Ectodermal cell (in vitro differentiated cells): ENCODE measurements around the gene NEDD9.

Source experiments
- H3K27ac ChIP-seq: 2 replicates; pipeline ENCODE4 v1.7.0; 2013; ENCODE audit warnings: mild to moderate bottlenecking, low read depth, low read length; ENCODE audit not compliant: insufficient read depth, poor library complexity, severe bottlenecking
- H3K27me3 ChIP-seq: 2 replicates; pipeline ENCODE4 v1.7.0; 2013; ENCODE audit warnings: mild to moderate bottlenecking, low read length; ENCODE audit not compliant: insufficient read depth, control insufficient read depth, poor library complexity, severe bottlenecking
- H3K36me3 ChIP-seq: one replicate; pipeline ENCODE4 v1.7.0; 2013; ENCODE audit warnings: low read length; ENCODE audit not compliant: control insufficient read depth, insufficient read depth
- H3K4me1 ChIP-seq: one replicate; pipeline ENCODE4 v1.7.0; 2013; ENCODE audit warnings: low read length; ENCODE audit not compliant: control insufficient read depth, insufficient read depth
- H3K4me3 ChIP-seq: 2 replicates; pipeline ENCODE4 v1.7.0; 2013; ENCODE audit warnings: low read depth, low read length, control low read depth; ENCODE audit not compliant: insufficient read depth
- H3K9me3 ChIP-seq: 2 replicates; pipeline ENCODE4 v1.7.0; 2013; ENCODE audit warnings: mild to moderate bottlenecking, low read length, moderate library complexity; ENCODE audit not compliant: control insufficient read depth
- WGBS, 2 experiments: methylation state at CpG; one replicate each; pipeline ENCODE4 v1.1.7; 2013; ENCODE audit warnings: missing lambda C conversion rate in 2 of 2; 5-methylcytosine and 5-hydroxymethylcytosine counted together

The NEDD9 gene

DNA sequence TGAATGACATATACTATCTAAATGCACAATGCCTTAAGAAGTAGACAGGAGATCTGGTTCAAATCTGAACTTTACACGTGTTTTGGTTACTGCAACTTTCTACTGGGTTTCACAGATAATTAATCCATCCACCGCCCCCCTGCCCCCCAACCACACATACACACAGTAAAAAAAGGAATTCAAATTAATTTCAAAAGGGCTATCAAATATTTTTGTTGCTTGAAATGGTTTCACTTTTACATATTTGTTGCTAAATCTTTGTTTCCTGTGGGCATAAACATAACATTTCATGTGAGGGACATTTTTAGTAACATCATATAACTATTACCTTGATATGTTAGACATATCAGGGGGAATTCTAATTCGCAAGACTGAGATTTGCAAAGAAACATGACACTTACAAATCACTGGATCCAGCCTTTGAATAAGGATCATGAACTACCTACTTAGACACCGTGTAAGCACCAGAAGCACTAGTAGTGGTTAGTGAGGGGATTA, 7.5 kb downstream of the NEDD9 start:
- Histone ChIP-seq H3K27me3 (no peaks in the 10 kb centered on the region), H3K27ac (no peak overlapping the region), H3K4me3 (no peak overlapping the region), H3K9me3 (no peaks in the 10 kb centered on the region), H3K36me3 (no peaks in the 10 kb centered on the region), H3K4me1 (peaks cover 18% of the 10 kb centered on the region)
- 93 to 94% methylated on average over 3 to 4 of the region's 4 CpGs for WGBS, 2 experiments

GRCh38 chr6:11224252-11224965, 8.1 kb downstream of the NEDD9 start:
- Histone ChIP-seq H3K9me3 (no peaks in the 10 kb centered on the region), H3K27ac (no peak overlapping the region), H3K4me1 (peaks cover 15% of the 10 kb centered on the region), H3K27me3 (no peaks in the 10 kb centered on the region), H3K4me3 (no peak overlapping the region), H3K36me3 (no peaks in the 10 kb centered on the region)
- WGBS, 2 experiments = 92 to 95% methylated on average over 9 of the region's 9 CpGs

DNA sequence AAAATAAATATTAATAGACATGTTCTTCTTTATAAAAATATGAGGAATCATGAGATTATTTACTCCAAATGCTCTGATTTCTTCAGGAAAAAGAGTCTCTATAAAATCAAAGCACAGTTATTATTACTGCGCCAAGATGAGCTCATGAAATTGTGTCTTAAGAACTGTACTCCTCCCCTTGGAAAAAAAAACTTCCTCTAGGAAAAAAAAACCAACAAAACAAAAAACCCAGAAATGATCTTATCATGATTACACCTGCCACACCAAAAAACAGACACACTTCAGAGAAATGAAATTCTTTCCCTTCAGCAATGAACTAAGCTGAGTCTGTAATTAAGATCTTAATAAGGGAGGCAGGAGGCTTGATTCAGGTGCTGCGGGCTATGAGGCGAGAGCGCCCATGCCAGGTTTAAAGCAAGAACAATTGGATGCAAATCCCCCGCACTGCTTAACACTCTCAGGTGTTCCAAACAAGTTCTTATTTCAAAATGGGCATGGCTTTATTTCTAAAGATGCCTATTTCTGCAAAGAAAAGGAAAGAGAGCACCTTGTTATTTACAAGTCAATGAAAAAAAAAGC, 9.1 kb downstream of the NEDD9 start:
- Histone ChIP-seq H3K27me3 (no peaks in the 10 kb centered on the region), H3K4me1 (peaks cover 9% of the 10 kb centered on the region), H3K36me3 (no peaks in the 10 kb centered on the region), H3K4me3 (no peak overlapping the region), H3K27ac (no peak overlapping the region), H3K9me3 (no peaks in the 10 kb centered on the region)
- WGBS, 2 experiments = 91 to 93% methylated on average over 5 of the region's 5 CpGs

- no peaks in the 10 kb centered on the region for H3K36me3 ChIP-seq
- H3K27ac ChIP-seq = no peak overlapping the region
Observed at GRCh38 chr6:11222385-11223277, 9.8 kb downstream of the NEDD9 start.

DNA sequence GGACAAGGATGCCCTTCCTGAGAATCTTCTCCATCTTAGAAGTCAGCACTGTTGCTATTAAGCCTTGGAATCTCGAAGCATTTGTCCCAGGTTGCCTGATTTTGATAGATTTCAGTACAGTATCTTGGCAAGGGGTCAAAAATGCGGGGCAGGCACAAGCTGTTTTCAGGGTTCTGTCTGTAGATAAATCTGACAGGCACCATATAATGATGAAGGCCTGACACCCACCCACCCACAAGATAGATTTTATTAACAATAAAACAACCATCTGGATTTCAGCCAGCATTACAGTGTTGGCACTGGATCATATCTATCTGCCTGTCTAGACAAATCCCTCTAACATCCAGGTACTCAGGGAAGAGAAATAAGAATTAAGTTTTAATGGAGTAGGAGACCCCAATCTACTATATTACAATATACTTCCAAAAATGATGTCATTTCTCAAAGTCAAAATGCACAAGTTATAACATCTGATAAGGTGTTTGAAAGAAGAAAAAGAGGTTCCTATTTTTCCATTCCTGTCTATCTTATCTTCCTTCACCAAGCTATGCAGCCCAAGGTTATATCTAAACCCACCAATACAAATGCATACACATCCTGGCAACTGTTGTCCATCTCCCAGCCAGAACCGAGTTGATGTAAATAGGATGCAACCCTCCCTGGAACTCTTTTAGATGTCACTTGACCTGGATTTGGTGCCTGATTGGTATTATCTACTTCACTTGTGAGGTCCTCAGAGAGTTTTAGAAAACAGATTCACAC, 10.7 kb downstream of the NEDD9 start:
- Histone ChIP-seq H3K36me3 (no peaks in the 10 kb centered on the region), H3K27me3 (no peaks in the 10 kb centered on the region), H3K4me1 (peaks cover 9% of the 10 kb centered on the region), H3K27ac (no peak overlapping the region), H3K4me3 (no peak overlapping the region), H3K9me3 (no peaks in the 10 kb centered on the region)
- WGBS, 2 experiments = 93 to 97% methylated on average over 3 of the region's 3 CpGs

More at GRCh38 chr6:11222385-11223277, 9.8 kb downstream of the NEDD9 start:
- no peaks in the 10 kb centered on the region for H3K9me3 ChIP-seq
- 98% methylated on average over 5 of the region's 5 CpGs for WGBS, 2 experiments
- H3K27me3 ChIP-seq = no peaks in the 10 kb centered on the region
- peaks cover 9% of the 10 kb centered on the region for H3K4me1 ChIP-seq
- H3K4me3 ChIP-seq = no peak overlapping the region

DNA sequence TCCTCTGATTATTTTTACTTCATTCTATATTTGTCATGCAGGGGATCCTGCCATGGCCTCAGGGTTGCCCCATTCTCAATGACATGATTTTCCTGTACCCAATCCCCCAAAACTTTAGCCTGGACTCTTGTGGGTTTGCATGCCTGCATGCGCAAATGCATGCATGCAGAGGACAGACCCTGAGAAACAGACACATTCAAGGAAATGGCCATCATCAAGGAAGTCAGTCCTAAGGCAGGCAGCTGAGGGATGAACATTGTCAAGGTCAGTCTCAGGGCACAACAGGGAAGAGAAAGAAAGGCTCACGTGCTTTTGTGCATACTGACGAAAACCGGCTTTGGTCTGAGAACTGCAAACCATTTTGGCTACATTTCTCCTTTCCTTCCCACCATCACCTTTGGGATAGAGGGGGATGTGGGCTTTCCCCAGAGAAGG, 13.1 kb downstream of the NEDD9 start:
- no peak overlapping the region for H3K4me3 ChIP-seq

GRCh38 chr6:11218538-11219399, 13.7 kb downstream of the NEDD9 start:
- no peaks in the 10 kb centered on the region for H3K36me3 ChIP-seq
- peaks cover 9% of the 10 kb centered on the region for H3K4me1 ChIP-seq
- WGBS, 2 experiments = 93 to 94% methylated on average over 12 of the region's 12 CpGs
- H3K27ac ChIP-seq = no peak overlapping the region
- H3K27me3 ChIP-seq = no peaks in the 10 kb centered on the region
- H3K4me3 ChIP-seq = no peak overlapping the region
- no peaks in the 10 kb centered on the region for H3K9me3 ChIP-seq

More for the DNA sequence above, 13.1 kb downstream of the NEDD9 start:
- H3K27me3 ChIP-seq = no peaks in the 10 kb centered on the region
- 89 to 92% methylated on average over 4 of the region's 4 CpGs for WGBS, 2 experiments
- peaks cover 9% of the 10 kb centered on the region for H3K4me1 ChIP-seq
- H3K9me3 ChIP-seq = no peaks in the 10 kb centered on the region
- no peak overlapping the region for H3K27ac ChIP-seq
- H3K36me3 ChIP-seq = no peaks in the 10 kb centered on the region

GRCh38 chr6:11218102-11218442, 14.4 kb downstream of the NEDD9 start:
- Histone ChIP-seq H3K9me3 (no peaks in the 10 kb centered on the region), H3K36me3 (no peaks in the 10 kb centered on the region), H3K4me3 (no peak overlapping the region), H3K4me1 (peaks cover 9% of the 10 kb centered on the region), H3K27ac (no peak overlapping the region), H3K27me3 (no peaks in the 10 kb centered on the region)
- WGBS, 2 experiments = 93 to 94% methylated on average over 3 of the region's 3 CpGs
